ENCODE results near the gene PRKAR1B.

Gene PRKAR1B

DNA sequence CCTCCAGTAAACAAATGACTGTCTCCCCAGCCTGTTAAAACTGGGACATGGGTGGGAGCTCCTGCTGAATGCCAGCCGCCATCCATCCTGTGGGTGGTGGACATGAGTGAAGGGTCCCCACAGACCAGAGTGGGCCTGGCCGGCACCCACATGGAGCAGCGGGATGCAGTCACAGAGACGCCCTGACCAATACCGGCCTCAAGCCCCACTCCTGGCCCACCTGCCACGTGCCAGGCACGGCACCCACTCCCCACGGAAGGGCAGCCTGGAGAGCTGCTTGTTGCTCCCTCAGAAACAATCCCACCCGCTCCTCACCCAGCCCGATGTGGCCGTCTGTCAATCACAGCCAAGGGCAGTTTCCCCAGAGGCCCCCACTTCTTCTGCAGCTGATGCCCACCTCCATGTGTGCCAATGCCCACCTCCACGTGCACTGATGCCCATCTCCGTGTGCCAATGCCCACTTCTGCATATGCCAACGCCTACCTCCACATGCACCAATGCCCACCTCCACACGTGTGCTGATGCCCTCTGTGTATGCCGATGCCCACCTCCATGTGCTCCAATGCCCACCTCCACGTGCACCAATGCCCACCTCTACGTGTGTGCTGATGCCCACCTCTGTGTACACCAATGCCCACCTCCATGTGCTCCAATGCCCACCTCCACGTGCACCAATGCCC, 43.4 kb downstream of the PRKAR1B start:
- H3K27ac ChIP-seq, result no peak overlapping the region
- TF ChIP-seq, protein P1, sequence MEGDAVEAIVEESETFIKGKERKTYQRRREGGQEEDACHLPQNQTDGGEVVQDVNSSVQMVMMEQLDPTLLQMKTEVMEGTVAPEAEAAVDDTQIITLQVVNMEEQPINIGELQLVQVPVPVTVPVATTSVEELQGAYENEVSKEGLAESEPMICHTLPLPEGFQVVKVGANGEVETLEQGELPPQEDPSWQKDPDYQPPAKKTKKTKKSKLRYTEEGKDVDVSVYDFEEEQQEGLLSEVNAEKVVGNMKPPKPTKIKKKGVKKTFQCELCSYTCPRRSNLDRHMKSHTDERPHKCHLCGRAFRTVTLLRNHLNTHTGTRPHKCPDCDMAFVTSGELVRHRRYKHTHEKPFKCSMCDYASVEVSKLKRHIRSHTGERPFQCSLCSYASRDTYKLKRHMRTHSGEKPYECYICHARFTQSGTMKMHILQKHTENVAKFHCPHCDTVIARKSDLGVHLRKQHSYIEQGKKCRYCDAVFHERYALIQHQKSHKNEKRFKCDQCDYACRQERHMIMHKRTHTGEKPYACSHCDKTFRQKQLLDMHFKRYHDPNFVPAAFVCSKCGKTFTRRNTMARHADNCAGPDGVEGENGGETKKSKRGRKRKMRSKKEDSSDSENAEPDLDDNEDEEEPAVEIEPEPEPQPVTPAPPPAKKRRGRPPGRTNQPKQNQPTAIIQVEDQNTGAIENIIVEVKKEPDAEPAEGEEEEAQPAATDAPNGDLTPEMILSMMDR (conservative IDR thresholded peaks at IDR 0.05), result no peak
- no peak for TF ChIP-seq ZFX (IDR thresholded peaks at IDR 0.05)

DNA sequence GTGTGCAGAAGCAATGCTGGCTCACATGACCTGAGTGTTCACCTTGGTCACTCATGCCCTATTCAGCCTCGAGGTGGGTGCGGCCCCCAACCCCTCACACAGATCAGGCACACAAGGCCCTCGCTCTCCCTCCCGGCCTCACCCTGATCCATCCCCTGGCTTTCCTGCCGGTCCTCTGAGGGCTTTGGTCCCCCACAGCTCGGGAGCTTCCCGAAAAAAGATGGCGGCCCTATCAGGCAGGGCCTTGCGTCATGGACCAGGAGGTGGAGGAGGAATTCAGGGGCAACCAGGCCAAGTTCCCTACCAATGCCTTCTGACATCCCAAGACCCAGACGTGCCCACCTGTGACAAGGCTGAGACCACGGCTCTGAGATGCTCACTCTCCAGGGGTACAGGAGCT, 44.3 kb downstream of the PRKAR1B start:
- TF ChIP-seq, protein P1 (conservative IDR thresholded peaks at IDR 0.05), result no peak
- TF ChIP-seq ZFX (IDR thresholded peaks at IDR 0.05), result no peak
- no peak overlapping the region for H3K27ac ChIP-seq

DNA sequence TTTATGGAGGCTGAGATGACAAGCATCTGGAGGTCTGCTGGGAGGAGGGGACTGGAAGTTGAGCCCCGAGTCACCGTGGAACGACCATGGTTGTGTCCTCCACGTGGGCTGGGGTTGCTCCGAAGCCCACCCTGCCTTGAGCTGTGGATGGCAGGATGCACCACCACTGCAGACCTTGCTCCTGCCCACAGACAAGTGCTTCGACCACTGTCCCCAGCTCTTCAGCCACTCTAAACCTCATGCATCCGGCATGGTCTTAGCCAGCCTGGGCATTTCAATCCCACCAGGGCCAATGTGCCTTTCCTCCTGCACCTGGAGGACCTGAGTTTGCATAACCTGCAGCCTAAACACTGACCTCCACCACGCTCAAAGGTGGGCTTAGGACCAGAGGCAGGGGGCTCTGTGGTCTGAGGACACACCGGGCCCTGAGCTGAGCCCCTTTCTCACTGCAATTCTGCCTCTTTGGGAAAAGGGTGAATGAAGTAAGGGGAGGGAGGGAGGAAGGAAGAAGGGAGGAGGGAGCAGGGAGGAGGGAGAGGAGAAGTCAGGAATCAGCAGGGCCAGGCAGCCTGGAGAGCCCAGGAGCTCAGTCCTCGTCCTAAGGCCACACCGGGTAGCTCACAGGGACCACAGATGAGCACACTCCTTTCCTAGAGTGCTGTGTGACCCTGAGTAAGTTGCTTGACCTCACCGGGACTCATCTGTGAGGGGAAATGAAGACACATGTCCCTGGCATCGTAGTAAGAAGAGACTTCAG, 45.4 kb downstream of the PRKAR1B start:
- TF ChIP-seq ZFX (IDR thresholded peaks at IDR 0.05), result no peak
- TF ChIP-seq, protein P1 (conservative IDR thresholded peaks at IDR 0.05), result no peak
- no peak overlapping the region for H3K27ac ChIP-seq

DNA sequence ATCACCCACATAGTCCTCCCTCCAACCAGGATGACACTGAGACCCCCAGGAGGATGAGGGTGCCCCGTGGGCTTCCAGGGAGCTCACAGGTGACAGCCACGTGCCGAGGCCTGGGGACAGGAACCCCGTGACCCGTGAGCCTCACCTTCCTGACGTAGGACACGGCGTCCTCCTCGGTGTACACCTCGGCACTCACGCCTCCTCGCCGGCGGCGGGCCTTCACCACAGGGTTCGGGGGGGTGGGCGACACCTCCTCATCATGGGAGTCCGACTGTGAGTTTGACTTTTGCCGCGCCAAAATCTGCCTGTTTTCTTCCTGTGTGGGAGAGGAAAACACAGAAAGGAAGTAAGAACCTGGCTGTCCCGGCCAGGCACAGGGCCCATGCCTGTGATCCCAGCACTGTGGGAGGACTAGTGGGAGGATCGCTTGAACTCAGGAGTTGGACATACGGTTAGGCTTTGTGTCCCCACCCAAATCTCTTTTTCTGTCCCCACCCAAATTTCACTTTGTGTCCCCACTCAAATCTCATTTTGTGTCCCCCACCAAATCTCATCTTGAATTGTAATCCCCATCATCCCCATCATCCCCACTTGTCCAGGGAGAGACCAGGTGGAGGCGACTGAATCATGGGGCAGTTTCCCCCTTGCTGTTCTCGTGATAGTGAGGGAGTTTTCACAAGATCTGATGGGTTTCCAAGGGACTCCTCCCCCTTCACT, 46.5 kb downstream of the PRKAR1B start:
- no peak overlapping the region for H3K27ac ChIP-seq
- TF ChIP-seq ZFX (IDR thresholded peaks at IDR 0.05), result no peak
- TF ChIP-seq, protein P1 (conservative IDR thresholded peaks at IDR 0.05), result no peak

DNA sequence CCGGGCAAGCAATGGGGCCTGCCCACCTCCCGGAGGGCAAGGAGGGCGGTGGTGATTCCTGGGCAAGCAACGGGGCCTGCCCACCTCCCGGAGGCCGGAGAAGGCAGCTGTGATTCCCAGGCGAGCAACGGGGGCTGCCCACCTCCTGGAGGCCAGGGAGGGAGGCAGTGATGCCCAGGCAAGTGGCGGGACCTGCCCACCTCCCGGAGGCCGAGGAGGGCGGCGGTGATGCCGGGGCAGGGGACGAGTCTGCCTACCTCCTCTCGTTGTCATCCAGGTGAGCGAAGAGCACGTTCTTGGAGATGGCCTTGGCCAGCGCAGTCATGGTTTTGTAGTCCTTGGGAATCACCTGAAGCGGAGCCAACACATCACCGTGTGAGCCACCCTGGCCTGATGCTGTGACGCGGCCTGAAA, 50.1 kb downstream of the PRKAR1B start:
- TF ChIP-seq, protein P1 (conservative IDR thresholded peaks at IDR 0.05), result no peak
- TF ChIP-seq ZFX (IDR thresholded peaks at IDR 0.05), result no peak
- H3K27ac ChIP-seq, result no peak overlapping the region

DNA sequence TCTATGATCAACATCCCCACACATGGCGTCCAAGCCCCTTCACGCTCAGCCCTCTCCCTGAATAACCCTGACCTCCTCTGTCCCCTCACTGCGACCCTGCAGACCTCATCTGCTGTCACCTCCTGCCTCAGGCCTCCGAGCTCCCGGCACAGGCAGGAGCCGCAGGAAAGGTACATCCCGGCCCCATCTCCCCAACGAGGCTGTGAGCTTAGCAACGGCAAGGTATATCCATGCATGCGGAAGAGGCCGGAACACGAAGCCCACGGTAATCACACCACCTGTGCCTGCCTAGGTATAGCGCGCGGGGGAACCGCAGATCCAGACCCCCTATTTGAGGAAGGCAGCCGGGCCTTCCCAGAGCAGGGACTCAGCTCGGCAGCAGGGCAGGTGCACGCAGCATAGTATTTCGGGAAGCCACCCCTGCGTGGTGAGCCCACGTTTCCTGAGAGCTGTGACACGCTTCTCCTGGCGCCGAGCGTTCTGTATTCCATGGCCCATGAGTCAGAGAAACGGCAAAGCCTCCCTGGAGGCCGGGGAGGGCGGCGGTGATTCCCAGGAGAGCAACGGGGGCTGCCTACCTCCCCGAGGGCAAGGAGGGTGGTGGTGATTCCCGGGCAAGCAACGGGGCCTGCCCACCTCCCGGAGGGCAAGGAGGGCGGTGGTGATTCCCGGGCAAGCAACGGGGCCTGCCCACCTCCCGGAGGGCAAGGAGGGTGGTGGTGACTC, 50.7 kb downstream of the PRKAR1B start:
- TF ChIP-seq, protein P1 (conservative IDR thresholded peaks at IDR 0.05), result no peak

More for the DNA sequence above, 50.7 kb downstream of the PRKAR1B start:
- H3K27ac ChIP-seq, result no peak overlapping the region

All from C4-2B (cell line).